GM18861 (cell line): ENCODE measurements around the gene TEX44.
"Not testable (repeated sequence)": the region's sequence is repeated elsewhere in the genome, so short reads cannot be mapped to it uniquely, and the experiment has no call there.

Experiments
- ATAC-seq: cut with Tn5 transposase; IDR thresholded peaks from one replicate; pipeline ENCODE4 v1.9.1; 2021; ENCODE audit not compliant: unreplicated experiment

TEX44 gene

DNA sequence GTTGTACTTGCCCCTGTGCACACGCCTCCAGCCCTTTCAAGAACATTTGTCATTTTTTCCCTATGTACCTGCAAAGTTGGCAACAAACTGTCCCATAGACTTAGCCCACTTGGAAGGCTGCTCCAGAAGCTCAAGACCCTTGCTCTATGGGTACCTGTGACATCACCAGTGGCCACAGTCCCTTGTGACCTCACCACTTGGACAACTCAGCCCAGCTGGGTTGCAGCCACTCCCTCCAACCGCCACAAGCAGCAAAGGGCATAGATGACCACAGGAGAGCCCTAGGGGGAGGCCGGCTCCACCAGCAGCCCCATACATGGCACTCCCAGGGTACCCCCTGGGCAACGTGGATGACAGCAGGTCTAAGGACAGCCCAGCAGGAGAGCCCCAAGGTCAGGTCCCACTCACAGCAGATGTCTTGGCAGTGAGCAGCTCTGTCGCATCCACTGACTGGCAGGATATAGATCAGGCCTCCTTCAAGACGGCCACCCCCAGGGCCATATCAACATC, at the start of gene TEX44:
TSS of gene TEX44 (plus strand) at position 229 of the 510 bp plus-strand sequence. CDS start at position 317, 88 bp downstream.
- ATAC-seq, result no peak

DNA sequence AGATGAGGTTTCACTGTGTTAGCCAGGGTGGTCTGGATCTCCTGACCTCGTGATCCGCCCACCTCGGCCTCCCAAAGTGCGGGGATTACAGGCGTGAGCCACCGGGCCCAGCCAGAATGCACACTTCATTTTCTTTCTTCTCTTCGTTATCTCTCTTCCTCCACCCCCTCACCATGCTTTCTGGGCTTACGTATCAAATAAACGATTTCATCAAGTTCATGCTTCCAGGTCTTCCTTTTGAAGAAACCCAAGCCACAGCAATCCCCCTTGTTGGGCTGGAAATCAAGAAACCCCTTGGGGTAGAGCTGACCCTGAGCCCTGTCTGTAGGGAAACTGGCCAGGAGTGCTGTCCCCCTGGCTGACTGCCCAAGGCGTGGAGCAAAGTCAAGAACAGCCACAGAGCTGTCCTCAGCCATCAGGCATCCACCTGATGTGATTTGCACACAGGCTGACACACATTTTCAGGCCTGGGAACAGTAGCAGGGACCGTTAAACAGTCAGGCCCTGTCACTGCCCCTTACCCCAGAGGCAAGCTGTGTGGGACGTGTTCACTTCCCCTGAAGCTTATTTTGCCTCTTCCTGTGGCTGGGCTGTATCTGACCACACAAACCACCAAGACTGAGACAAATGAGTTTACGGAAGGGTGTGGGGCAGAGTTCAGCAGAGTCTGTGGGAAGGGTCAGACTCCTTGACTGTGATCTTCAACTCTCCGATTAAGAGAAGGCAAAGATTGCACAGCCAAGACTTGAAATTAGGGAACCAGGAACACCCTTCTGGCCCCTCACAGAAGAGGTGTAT, 47.4 kb upstream of the TEX44 start:
- ATAC-seq, result peak; percentile 98

DNA sequence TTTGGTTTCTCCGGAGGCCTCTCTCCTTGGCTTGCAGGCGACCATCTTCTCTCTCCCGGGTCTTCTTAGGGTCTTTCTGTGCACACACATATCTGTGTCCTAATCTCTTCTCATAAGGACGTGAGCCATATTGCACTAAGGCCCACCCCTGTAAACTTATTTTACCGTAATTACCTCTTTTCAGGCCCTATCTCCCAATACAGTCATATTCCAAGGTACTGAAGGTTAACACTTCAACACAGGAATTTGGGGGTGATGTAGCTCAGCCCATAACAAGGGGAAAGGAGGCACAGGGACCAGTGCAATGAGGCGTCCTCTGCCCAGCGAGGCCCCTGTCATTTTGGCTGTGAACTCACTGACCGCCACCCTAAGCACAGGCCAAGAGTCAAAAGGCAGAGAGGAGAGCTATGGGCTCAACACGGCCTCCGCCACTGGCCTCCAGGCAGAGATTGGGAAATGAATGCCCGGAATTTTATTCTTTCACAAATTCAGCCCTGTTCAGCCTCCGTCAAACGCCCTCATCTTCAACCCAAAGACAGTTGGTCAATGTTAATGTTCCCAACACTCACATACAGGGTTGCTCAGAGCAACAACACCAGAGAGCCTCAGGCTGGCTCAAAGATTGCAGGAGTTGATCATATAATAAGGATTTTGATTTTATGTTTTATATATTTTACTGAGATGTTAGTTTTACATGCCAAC, 46.5 kb upstream of the TEX44 start:
- ATAC-seq, result no peak

DNA sequence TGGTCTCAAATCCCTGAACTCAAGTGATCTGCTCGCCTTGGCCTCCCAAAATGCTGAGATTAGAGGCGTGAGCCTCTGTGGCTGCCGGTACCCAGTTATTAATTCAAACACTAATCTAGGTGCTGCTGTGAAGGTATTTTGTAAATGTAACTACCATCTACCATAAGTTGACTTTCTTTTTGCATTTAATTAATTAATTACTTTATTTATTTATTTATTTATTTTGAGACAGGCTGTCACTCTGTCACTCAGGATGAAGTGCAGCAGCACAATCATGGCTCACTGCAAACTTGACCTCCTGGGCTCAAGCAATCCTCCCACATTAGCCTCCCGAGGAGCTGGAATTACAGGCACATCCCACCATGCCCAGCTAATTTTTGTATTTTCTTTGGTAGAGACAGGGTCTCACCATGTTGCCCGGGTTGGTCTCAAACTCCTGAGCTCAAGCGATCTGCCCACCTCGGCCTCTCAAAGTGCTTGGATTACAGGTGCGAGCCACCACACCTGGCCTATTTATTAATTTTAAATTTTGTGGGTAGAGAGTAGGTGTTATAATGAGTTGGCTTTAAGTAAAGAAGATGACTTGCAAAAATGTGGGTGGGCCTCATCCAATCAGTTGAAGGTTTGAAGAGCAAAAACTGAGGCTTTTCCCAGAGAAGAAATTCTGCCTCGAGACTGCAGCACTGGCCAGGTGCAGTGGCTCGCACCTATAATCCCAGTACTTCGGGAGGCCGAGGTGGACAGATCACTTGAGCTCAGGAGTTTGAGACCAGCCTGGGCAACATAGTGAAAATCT, 45.2 kb upstream of the TEX44 start:
- ATAC-seq, result no peak

DNA sequence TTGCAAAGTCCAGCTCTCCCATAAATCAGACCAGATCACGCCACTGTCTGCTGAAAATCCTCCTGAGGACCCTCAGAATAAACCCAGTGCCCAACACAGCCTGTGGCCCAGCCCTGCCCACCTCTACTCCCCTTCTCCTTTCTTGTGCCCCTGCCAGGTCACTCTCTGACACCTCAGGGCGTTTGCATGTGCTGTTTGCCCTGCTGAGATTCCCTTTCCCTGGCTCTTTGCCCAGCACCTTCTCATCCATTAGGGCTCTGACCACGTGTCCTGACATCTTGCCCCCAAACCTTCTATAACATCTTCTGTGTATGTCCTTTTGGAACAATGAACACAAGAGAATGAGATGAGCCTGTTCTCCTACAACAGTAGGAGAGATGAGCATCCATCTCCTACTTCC, 43.9 kb upstream of the TEX44 start:
- ATAC-seq, result no peak

DNA sequence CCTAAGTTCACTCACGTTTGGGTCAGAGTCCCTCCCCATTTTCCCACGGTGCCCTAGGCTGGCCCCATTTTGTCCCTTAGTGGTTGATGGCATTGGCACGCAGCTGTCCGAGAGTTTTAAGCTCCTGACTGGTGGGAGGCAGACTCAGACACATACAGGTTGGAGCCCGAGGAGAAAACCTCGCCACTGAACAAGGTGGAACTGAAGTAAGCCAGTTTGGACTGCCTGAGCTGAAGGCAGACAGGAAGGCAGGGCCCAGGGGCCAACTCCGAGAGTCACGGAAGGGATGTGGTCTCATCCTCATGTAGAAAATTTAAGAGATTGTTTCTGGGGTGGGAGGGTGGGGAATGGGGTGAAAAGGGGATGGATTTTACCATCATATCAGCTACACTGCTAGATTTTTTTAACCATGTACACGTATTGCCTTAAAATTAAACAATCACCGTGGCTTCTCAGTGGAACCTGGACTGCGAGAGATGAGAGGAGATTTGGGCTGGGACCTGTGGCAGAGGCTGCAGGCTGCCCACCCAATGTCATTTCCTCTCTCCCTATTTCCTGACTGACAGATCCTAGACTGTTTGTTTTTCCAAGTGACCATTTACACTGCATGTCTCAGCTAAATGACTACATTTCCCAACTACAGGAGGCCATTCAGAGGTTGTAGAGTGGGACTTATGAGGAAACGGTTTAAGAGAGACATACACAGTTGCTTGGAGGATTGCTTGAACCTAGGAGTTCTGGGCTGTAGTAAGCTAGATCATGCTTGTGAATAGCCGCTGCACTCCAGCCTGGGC, 43.0 kb upstream of the TEX44 start:
- no peak for ATAC-seq

DNA sequence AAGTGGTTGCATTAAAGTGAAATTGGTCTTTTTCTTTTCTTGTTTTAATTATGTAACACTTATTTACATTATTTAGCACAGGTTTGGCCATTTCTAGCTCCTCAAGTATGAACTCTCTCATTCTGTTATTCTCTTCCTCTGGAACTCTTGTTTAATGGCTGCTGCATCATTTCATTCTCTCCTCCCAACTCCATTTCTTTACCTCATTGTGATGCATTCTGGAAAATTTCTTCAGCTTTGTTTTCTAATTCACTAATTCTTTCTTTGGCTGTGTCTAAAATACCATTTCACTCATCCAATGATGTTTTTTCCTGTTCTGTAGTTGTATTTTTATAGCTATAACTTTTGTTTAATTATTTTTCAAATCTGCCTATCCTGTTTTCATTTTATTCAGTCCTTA, 39.9 kb upstream of the TEX44 start:
- no peak for ATAC-seq

DNA sequence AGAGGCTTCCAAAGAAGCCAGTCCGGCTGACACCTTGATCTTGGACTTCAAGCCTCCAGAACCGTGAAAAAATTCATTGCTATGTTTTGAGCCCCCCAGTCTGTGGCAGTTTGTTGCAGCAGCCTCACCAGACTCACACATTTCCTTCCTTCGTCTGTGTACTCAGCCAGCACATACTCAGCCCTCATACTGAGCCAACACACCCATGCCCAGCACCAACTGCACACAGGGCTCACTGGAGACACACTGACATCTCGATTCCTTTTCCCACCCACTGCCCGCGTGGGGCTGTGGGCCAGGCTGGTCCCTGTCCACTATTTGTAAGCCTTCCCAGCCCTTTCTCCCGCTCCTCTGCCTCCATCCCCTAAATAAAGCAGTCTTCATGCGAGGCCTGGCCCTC, 38.3 kb upstream of the TEX44 start:
- ATAC-seq, result no peak

DNA sequence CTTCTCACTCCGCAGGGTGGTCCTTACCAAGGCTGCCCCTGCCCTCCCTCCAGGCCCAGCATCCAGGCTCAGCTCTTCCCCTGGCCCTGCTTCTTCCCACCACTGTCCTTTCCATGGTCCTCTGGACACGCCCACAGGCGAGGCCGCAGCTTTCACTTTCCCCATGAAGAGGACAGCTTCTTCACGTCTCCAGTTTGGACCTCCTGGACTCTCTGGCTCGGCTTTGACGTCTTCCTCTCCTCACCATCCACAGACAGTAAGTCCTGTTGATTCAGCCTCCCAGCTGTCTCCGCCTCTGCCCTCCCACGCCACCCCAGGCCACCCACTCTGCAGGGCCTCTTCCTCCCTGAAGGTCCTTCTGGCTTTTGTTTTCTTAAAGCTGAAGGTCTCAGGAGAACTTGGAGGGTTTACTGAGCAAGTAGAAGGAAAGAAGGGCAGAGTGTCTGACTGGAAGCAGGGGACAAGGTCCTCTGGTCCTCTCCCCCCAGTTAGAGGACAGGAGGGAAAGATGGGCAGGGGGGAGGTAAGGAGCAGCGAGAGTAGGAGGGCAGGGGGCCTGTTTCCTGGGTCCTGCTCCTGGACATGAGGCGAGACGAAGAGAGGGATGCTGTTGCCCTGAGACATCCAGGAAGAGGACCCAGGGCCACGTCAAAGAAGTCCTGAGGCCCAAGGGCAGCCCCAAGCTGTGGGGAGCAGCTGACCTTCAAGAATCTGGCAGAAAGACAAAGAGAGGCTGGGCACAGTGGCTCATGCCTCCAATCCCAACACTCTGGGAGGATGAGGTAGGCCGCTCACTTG, 37.7 kb upstream of the TEX44 start:
- no peak for ATAC-seq

DNA sequence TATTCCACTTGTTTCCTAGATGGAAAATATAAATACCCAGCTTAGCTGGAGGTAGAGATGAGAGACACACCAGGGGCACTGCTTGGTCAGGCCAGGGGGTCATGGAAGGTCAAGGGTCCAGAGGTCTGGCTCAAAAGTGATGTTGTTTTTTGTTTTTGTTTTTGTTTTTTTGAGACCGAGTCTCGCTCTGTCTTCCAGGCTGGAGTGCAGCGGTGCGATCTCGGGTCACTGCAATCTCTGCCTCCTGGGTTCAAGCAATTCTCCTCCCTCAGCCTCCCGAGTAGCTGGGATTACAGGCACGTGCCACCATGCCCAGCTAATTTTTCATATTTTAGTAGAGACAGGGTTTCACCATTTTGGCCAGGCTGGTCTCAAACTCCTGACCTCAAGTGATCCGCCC, 36.2 kb upstream of the TEX44 start:
- not testable (repeated sequence) for ATAC-seq

DNA sequence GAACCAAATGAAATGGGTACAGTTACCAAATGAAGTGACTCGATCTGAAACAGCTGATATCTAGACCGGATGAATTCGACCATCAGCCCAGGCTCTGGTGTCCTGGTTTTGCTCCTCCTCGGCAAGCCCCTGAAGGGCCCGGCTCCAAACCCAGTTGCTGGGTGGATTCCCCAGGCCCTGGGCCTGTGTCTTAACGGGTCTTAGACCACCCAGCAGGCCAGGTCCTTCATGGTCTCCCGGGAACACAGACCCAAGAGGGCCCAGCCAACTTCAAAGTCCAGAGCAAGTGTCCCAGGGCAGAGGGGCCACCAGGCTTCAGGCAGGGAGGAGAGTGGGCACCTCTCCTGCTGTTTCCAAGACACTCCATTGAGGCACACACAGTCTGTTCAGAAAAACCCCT, 35.7 kb upstream of the TEX44 start:
- ATAC-seq, result no peak

DNA sequence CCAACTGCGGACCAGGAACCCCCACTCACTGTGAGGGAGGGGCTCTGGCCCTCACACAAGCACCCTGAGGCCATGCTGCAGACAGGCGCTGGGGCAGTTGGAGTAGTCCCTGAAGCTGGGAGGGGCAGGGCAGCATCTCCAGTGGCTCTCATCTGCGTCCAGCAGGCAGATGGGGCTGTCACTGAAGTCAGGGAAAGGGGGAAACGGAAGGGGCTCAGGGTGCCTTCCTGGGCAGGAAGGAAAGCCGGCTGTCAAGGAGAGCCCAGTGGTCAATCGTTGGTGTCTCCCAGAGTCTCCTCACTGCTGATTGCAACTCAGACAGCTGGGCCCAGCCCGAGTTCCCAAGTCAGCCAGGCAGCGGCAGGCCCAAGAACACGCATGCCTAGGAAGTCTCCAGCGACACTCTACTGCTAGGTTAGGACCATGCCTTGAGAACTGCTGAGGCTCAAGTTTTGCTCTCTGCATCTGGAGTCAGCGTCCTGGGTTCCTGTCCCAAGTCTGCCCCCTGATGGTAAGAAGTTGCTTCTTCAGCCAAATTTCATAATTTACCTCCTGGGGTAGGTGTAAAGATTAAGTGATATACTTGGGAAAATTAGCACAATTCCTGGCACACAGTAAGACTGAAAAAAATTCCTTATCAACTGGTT, 35.0 kb upstream of the TEX44 start:
- peak; percentile 84 for ATAC-seq

DNA sequence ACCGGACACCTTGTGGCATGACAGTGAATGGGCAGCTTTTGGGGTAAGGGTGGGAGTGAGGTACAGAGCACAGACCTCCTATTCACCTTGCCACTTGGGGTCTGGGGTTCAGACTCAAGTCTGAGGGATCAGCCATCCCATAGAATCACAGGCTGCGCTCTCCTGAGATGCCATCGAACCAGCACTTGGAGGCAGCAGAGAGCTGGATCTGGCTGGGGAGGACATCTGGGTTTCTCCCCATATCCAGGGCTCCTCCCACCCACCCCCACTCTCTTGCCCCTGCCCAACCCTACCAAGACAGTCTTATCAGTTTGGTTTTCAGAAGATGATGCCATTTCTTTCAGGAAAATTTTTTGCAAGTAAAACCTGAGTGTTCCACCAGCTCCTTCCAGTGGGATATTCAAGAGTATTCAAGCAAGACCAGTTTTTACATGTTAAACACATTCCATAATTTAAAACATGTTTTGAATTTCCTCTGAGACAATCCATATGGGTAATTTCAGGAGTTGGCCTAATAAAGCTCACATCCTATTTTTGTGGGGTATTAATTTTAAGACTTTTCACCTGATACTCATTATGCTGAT, 29.2 kb upstream of the TEX44 start:
- ATAC-seq, result no peak

DNA sequence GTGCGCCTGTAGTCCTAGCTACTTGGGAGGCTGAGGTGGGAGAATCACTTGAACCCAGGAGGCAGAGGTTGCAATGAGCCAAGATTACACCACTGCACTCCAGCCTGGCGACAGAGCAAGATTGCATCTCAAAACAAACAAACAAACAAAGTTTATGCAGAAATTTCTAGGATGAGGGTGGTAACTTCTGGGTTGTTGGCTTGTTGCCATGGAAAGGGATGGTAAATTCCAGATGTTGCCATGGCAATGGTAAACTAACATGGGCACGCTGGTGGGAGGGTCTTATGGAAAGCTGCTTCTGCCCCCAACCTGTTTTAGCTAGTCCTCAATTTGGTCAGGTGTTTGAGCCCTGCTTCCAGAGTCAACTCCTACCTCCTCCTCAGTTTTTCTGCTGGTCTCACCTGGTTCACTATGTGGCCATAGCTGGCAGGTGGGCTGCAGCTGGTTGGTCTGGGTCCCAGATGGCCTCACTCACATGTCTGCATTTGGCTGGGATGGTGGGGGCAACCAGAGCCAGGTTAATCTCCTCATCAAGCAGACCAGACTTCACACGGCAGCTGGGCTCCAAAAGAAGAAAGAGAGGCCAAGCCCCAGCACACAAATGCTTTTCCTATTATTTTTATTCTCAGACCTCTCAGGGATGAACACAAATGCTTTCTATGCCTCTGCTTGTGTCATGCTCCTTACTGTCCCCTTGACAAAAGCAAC, 26.6 kb upstream of the TEX44 start:
- ATAC-seq, result no peak

DNA sequence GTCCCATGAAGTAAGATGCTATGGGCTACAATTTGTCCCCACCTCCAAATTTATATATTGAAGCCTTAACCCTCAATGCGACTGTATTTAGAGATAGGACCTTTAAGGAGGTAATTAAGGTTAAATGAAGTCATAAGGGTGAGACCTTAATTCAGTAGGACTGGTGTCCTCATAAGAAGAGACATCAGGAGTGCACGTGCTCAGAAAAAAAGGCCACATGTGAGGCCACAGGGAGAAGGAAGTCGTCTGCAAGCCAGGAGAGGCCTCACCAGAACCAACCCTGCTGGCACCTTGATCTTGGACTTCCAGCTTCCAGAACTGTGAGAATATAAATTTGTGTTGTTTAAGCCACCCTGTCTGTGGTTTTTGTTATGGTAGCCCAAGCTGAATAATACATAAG, 25.5 kb upstream of the TEX44 start:
- ATAC-seq, result no peak

DNA sequence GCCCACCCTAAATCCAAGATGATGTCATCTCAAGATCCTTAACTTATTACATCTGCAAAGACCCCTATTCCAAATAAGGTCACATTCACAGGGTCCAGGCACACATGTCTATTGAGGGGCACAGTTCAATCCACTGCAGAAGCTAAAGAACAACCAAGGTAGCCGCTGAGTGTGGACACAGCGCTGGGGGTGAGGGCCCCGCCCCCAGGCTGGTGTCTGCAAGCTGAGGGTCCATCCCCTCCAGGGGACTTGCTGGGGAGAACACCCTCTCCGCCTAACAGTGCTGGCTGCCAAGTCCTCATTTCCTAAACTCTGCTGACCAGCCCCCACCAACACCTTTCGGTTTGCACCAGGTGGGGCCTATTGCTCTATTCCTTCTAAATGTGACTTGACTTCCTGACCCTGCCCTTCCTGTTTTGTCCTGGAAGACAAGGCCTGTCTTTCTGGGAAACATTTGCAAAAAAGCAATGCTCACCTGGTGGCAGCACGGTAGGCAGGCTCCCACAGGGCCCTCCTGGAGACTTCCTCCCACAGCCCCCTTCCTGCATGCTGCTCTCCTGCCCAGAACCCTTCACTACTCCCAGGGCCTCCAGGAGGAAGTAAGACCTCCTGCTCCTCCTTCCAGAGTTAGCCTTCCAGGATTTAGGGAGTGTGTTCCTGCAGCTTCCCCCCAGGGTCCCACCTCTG, 24.4 kb upstream of the TEX44 start:
- ATAC-seq, result no peak

DNA sequence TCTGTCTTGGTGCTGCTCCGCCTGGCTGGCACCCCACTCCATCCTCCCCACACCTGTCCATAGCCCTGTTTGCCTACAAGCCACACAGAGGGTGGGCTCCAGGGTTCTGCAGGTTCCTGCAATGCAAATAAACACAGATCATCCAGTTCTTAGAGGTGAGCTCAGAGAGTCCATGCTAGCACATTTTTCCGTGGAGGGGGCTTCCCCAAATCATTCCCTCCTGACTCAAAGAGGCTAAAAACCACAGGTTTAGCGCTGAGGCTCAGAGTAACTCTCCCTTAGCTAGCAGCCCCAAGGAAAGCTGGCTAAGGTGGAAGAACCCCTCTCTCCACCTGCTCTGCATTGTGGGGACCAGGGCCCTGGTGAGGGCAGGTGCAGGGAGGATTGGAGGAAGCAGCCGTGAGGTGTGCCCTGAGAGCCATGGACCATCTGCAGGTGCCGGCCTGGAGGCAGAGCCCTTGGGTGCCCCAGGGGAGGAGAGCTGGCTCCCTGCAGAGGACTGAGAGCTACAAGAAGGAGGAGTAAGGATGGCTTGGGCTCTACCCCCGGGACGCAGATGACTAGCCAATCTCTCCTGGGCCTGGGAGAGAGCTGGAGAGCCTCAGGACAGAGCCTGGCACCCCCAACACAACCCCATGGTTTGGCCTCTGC, 23.8 kb upstream of the TEX44 start:
- no peak for ATAC-seq
